ENCODE measurements around the gene CRIP2. TPM values are rescaled to one million over a fixed set of nuclear protein-coding genes. Genes with fewer than 3 reads are reported as not detected.

Gene CRIP2
- total and polyA plus RNA-seq, 2 of the 13 experiments (the other 11 are each of a cell fraction or from before 2014, with no cell fraction given): 31.6 to 37.9 TPM

DNA sequence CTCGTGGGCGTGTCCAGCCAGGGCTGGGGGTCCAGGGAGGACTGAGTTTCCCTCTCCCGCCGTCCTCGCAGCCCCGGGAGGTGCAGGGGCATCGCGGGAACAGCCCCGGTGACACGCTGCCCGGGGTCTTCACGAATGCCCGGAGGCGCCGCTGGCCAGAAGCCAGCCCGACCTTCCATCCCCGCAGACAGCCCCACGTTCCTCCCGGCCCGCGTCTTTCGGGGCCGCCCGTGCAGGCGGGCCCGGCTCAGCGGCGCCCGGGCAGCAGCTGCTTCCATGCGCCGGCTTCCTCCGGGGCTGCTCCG, 15.6 kb downstream of the CRIP2 start (continued):
- peak; percentile 73 for TF ChIP-seq CHD2 (IDR thresholded peaks at IDR 0.05; ENCODE audit: low read depth, low read length)
- TF ChIP-seq CBX2 (IDR thresholded peaks at IDR 0.05; ENCODE audit: low read depth, low read length): 0 out of 2 replicates have a peak, but pooled peaks have one; percentile 9
- no peak for TF ChIP-seq CBX2 (CRISPR knock-in tag; IDR thresholded peaks at IDR 0.05; ENCODE audit: low read depth)
- no peak for TF ChIP-seq HNRNPL (IDR thresholded peaks at IDR 0.05; ENCODE audit: low read depth, low read length)
- TF ChIP-seq AHR (CRISPR knock-in tag; IDR thresholded peaks at IDR 0.05): no peak

DNA sequence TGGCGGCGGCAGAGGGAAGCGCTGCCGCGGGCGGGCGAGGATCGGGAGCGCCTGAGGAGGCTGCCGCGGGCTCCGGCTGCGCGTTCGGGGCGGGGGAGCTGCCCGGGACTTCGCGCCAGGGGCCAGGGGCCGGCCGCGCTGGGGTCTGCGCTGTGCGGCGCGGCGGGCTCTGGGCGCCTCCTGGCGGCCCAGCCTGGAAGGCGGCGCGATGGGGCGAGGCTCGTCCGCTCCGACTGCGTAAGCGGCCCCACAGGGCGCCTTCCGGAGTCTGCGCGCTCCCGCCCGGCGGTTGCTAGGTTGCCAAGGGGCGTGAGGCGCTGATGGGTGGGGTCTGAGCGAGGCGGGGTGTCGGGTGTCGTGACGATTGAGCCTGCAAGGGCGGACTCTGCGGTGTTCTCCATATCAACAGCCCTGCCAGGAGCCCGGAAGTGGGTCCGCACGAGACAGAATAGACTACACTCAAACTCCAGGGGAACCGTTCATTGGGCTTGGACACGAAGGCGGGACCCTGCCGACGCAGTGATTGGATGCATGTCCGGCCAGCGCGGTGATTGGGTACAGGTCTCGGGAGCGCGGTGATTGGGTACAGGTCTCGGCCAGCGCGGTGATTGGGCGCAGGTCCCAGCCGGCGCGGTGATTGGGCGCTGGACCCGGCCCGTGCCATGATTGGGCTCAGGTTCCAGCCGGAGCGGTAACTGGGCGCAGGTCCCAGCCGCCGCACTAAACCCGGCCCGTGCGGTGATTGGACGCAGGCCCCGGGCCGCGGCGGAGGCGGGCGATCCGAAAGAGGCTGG, 16.1 kb downstream of the CRIP2 start, which contains the start of gene TEDC1:
TSS of gene TEDC1 (plus strand) at position 675 of the 794 bp plus-strand sequence. CDS start 130 bp downstream, outside the sequence.
- FAIRE-seq: peak; percentile 97
- Histone ChIP-seq H3K9ac (ENCODE audit: insufficient read depth, low read depth, low read length) (peak within 1 kb of the TSS; percentile 84), H3K4me3 (replicated peaks in 1 of 3; ENCODE audit: insufficient read depth in 1 of 3, low read depth in 2 of 3, low read length in 3 of 3) (peak within 1 kb of the TSS; percentile 59 to 80 (median 70); a peak in 5 of 6 replicates), H3K4me2 (ENCODE audit: low read depth, low read length) (peak within 1 kb of the TSS; percentile 97), H2AFZ (ENCODE audit: low read length) (no peak within 1 kb of the TSS), H3K27me3 (ENCODE audit: control insufficient read depth in 1 of 2, insufficient read depth in 2 of 2, low read length in 2 of 2) (no peaks in the 10 kb centered on the region; a peak in 1 of 5 replicates), H3K36me3 (replicated peaks in 1 of 2; ENCODE audit: control insufficient read depth in 1 of 2, insufficient read depth in 2 of 2, low read length in 2 of 2) (peaks cover 0 to 3% of the 10 kb centered on the region in 2 experiments; a peak in 1 of 5 replicates), H4K20me1 (ENCODE audit: insufficient read depth, low read length) (no peaks in the 10 kb centered on the region), H3K79me2 (ENCODE audit: insufficient read depth, low read length) (peaks cover 16% of the 10 kb centered on the region), H3K27ac (ENCODE audit: extremely low read length, insufficient read depth, low read length) (peak within 1 kb of the TSS; percentile 93), H3K4me1 (ENCODE audit: insufficient read depth, low read length) (peaks cover 66% of the 10 kb centered on the region), H3K9me3 (ENCODE audit: low read length) (no peaks in the 10 kb centered on the region)
- in situ Hi-C loops (cut with HindIII; ENCODE audit: extremely low pct_ligation_motif_present, low pct_unique_long_range_greater_than_20kb): no loop called here
- intact Hi-C loops (cut with micrococcal nuclease; ENCODE audit: unreplicated experiment): loop anchor here (1.0 to 10.0 kb wide), 2 partner anchors 9 to 176 kb away; partner anchors contain the start of gene PACS2
- ChIA-PET POLR2A (interaction anchor here (1.2 to 1.5 kb wide), 2 partner anchors 14 to 37 kb away, joined by 4 to 10 read pairs; no protein-coding TSS in a partner anchor), CTCF (ENCODE audit: low intra/inter-chr PET ratio, low total read pairs) (interaction anchor here (0.7 to 3.6 kb wide), 6 partner anchors 9 to 120 kb away, joined by 3 to 24 read pairs (median 6); no protein-coding TSS in a partner anchor)
- ATAC-seq: peak; percentile 77
- BruUV-seq (replicated peaks): no TSS peak
- WGBS (ENCODE audit: low lambda C conversion rate): 0% methylated on average over 19 of the region's 94 CpGs
- DNase-seq (ENCODE audit: low spot score): peak; percentile 99
- no peak for TF ChIP-seq ZNF496 (CRISPR knock-in tag; IDR thresholded peaks at IDR 0.05; ENCODE audit: insufficient replicate concordance)
- peak; percentile 64 for TF ChIP-seq MED8 (CRISPR knock-in tag; IDR thresholded peaks at IDR 0.05; ENCODE audit: insufficient replicate concordance)
- TF ChIP-seq, protein P1, sequence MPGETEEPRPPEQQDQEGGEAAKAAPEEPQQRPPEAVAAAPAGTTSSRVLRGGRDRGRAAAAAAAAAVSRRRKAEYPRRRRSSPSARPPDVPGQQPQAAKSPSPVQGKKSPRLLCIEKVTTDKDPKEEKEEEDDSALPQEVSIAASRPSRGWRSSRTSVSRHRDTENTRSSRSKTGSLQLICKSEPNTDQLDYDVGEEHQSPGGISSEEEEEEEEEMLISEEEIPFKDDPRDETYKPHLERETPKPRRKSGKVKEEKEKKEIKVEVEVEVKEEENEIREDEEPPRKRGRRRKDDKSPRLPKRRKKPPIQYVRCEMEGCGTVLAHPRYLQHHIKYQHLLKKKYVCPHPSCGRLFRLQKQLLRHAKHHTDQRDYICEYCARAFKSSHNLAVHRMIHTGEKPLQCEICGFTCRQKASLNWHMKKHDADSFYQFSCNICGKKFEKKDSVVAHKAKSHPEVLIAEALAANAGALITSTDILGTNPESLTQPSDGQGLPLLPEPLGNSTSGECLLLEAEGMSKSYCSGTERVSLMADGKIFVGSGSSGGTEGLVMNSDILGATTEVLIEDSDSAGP (CRISPR knock-in tag; IDR thresholded peaks at IDR 0.05; ENCODE audit: borderline replicate concordance): peak; percentile 90
- TF ChIP-seq MTA3 (CRISPR knock-in tag; IDR thresholded peaks at IDR 0.05): no peak
- peak; percentile 49; the same call in 1 of the 2 replicates for TF ChIP-seq ZNF678 (CRISPR knock-in tag; IDR thresholded peaks at IDR 0.05)
- peak; percentile 82 for TF ChIP-seq ZSCAN31 (CRISPR knock-in tag; IDR thresholded peaks at IDR 0.05; ENCODE audit: low read depth)
- TF ChIP-seq, protein P2, sequence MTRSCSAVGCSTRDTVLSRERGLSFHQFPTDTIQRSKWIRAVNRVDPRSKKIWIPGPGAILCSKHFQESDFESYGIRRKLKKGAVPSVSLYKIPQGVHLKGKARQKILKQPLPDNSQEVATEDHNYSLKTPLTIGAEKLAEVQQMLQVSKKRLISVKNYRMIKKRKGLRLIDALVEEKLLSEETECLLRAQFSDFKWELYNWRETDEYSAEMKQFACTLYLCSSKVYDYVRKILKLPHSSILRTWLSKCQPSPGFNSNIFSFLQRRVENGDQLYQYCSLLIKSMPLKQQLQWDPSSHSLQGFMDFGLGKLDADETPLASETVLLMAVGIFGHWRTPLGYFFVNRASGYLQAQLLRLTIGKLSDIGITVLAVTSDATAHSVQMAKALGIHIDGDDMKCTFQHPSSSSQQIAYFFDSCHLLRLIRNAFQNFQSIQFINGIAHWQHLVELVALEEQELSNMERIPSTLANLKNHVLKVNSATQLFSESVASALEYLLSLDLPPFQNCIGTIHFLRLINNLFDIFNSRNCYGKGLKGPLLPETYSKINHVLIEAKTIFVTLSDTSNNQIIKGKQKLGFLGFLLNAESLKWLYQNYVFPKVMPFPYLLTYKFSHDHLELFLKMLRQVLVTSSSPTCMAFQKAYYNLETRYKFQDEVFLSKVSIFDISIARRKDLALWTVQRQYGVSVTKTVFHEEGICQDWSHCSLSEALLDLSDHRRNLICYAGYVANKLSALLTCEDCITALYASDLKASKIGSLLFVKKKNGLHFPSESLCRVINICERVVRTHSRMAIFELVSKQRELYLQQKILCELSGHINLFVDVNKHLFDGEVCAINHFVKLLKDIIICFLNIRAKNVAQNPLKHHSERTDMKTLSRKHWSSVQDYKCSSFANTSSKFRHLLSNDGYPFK (CRISPR knock-in tag; IDR thresholded peaks at IDR 0.05; ENCODE audit: borderline replicate concordance): peak; percentile 45; the same call in 1 of the 2 replicates
- TF ChIP-seq NRL (CRISPR knock-in tag; IDR thresholded peaks at IDR 0.05; ENCODE audit: borderline replicate concordance): peak; percentile 70
- TF ChIP-seq TBX2 (CRISPR knock-in tag; IDR thresholded peaks at IDR 0.05; ENCODE audit: borderline replicate concordance): peak; percentile 92
- TF ChIP-seq, protein P3, sequence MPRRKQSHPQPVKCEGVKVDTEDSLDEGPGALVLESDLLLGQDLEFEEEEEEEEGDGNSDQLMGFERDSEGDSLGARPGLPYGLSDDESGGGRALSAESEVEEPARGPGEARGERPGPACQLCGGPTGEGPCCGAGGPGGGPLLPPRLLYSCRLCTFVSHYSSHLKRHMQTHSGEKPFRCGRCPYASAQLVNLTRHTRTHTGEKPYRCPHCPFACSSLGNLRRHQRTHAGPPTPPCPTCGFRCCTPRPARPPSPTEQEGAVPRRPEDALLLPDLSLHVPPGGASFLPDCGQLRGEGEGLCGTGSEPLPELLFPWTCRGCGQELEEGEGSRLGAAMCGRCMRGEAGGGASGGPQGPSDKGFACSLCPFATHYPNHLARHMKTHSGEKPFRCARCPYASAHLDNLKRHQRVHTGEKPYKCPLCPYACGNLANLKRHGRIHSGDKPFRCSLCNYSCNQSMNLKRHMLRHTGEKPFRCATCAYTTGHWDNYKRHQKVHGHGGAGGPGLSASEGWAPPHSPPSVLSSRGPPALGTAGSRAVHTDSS (CRISPR knock-in tag; conservative IDR thresholded peaks at IDR 0.05): 0 out of 2 replicates have a peak, but pooled peaks have one; percentile 42

All from HepG2 (cell line).